GM03348 (cell line): ENCODE measurements around the gene BRMS1L.
"Not testable (repeated sequence)": the region's sequence is repeated elsewhere in the genome, so short reads cannot be mapped to it uniquely, and the experiment has no call there.

Source experiments
- DNase-seq: peaks from one replicate; pipeline ENCODE4 v3.0.0; 2012; ENCODE audit warnings: low spot score

BRMS1L gene

GRCh38 chr14:35826218-35826951, at the start of gene BRMS1L:
Gene BRMS1L, plus strand, starts transcription at chr14:35826338. Its CDS starts 179 bp downstream, at chr14:35826517.
- peak; percentile 98 for DNase-seq

- DNase-seq: no peak
Observed at GRCh38 chr14:35776823-35777222, 49.3 kb upstream of the BRMS1L start.

- DNase-seq: not testable (repeated sequence)
Observed at GRCh38 chr14:35777550-35777949, 48.6 kb upstream of the BRMS1L start.

GRCh38 chr14:35779368-35779767, 46.8 kb upstream of the BRMS1L start:
- DNase-seq: no peak

- DNase-seq: no peak
Observed at GRCh38 chr14:35783699-35784098, 42.4 kb upstream of the BRMS1L start.

GRCh38 chr14:35786856-35787255, 39.3 kb upstream of the BRMS1L start:
- no peak for DNase-seq

GRCh38 chr14:35789651-35790050, 36.5 kb upstream of the BRMS1L start:
- peak; percentile 16 for DNase-seq

GRCh38 chr14:35797796-35798195, 28.3 kb upstream of the BRMS1L start:
- no peak for DNase-seq

GRCh38 chr14:35806006-35806907, 19.9 kb upstream of the BRMS1L start:
- no peak for DNase-seq

- DNase-seq: no peak
Observed at GRCh38 chr14:35807131-35807961, 18.8 kb upstream of the BRMS1L start.

- peak; percentile 23 for DNase-seq
Observed at GRCh38 chr14:35808076-35808637, 18.0 kb upstream of the BRMS1L start.

GRCh38 chr14:35808638-35809563, 17.2 kb upstream of the BRMS1L start, which contains the start of gene RALGAPA1:
Gene RALGAPA1, minus strand, starts transcription at chr14:35809295. Its CDS starts 460 bp downstream, at chr14:35808835.
- peak; percentile 94 for DNase-seq

- DNase-seq: no peak
Observed at GRCh38 chr14:35809597-35809996, 16.5 kb upstream of the BRMS1L start.

- no peak for DNase-seq
Observed at GRCh38 chr14:35810963-35811362, 15.2 kb upstream of the BRMS1L start.

GRCh38 chr14:35814371-35815005, 11.7 kb upstream of the BRMS1L start:
- peak; percentile 48 for DNase-seq

GRCh38 chr14:35818346-35819115, 7.6 kb upstream of the BRMS1L start:
- peak; percentile 67 for DNase-seq

- no peak for DNase-seq
Observed at GRCh38 chr14:35819591-35820540, 6.3 kb upstream of the BRMS1L start.
